ENCODE measurements around the gene GPR78.

Gene GPR78

GRCh38 chr4:8601556-8601955 is 21.4 kb downstream of the GPR78 start:
- no peak for DNase-seq

GRCh38 chr4:8602686-8603430 is 22.7 kb downstream of the GPR78 start:
- DNase-seq: no peak

GRCh38 chr4:8603931-8604330 is 23.7 kb downstream of the GPR78 start:
- no peak for DNase-seq

GRCh38 chr4:8605289-8605688 is 25.1 kb downstream of the GPR78 start:
- DNase-seq: no peak

- DNase-seq: no peak
Observed at GRCh38 chr4:8606476-8606875, 26.3 kb downstream of the GPR78 start.

- DNase-seq: no peak
Observed at GRCh38 chr4:8606966-8607365, 26.8 kb downstream of the GPR78 start.

- DNase-seq: no peak
Observed at GRCh38 chr4:8607603-8608481, 27.6 kb downstream of the GPR78 start.

GRCh38 chr4:8608714-8609391 is 28.7 kb downstream of the GPR78 start:
- DNase-seq: no peak

GRCh38 chr4:8609406-8609805 is 29.2 kb downstream of the GPR78 start:
- DNase-seq: no peak

- no peak for DNase-seq
Observed at GRCh38 chr4:8609824-8610350, 29.7 kb downstream of the GPR78 start.

- DNase-seq: no peak
Observed at GRCh38 chr4:8610858-8611616, 30.8 kb downstream of the GPR78 start.

- no peak for DNase-seq
Observed at GRCh38 chr4:8612646-8613045, 32.5 kb downstream of the GPR78 start.

GRCh38 chr4:8613421-8614364 is 33.5 kb downstream of the GPR78 start:
- no peak for DNase-seq

GRCh38 chr4:8614365-8615193 is 34.4 kb downstream of the GPR78 start:
- no peak for DNase-seq

GRCh38 chr4:8615366-8615765 is 35.2 kb downstream of the GPR78 start:
- no peak for DNase-seq

GRCh38 chr4:8615921-8616787 is 36.0 kb downstream of the GPR78 start:
- no peak for DNase-seq

- DNase-seq: no peak
Observed at GRCh38 chr4:8616831-8617230, 36.6 kb downstream of the GPR78 start.

- no peak for DNase-seq
Observed at GRCh38 chr4:8617486-8618040, 37.4 kb downstream of the GPR78 start.

GRCh38 chr4:8618421-8618820 is 38.2 kb downstream of the GPR78 start:
- DNase-seq: no peak
